IgD-negative memory B cell (primary cell): ENCODE data around the gene DDX50. TPM values are rescaled to one million over a fixed set of nuclear protein-coding genes. Genes with fewer than 3 reads are reported as not detected.

Source experiments
- H3K27ac Mint-ChIP-seq, 3 donors: one replicate each; pipeline ENCODE4 v1.8.0; 2020 to 2022; ENCODE audit warnings: mild to moderate bottlenecking in 3 of 3, mixed read lengths in 3 of 3, moderate library complexity in 1 of 3
- H3K27me3 Mint-ChIP-seq: one replicate; pipeline ENCODE4 v1.8.0; 2021; ENCODE audit warnings: mixed read lengths
- H3K36me3 Mint-ChIP-seq: one replicate; pipeline ENCODE4 v1.8.0; 2020; ENCODE audit warnings: mild to moderate bottlenecking, mixed read lengths
- H3K4me1 Mint-ChIP-seq, 3 donors: one replicate each; pipeline ENCODE4 v1.8.0; 2020 to 2022; ENCODE audit warnings: mixed read lengths in 3 of 3, mild to moderate bottlenecking in 1 of 3
- H3K4me3 Mint-ChIP-seq, 4 donors: one replicate each; pipeline ENCODE4 v1.8.0; 2020 to 2022; ENCODE audit warnings: mild to moderate bottlenecking in 4 of 4, mixed read lengths in 4 of 4, moderate library complexity in 3 of 4
- H3K9me3 Mint-ChIP-seq, 3 donors: one replicate each; pipeline ENCODE4 v1.8.0; 2020 to 2021; ENCODE audit warnings: mixed read lengths in 3 of 3, mild to moderate bottlenecking in 1 of 3
- polyA plus RNA-seq: library from polyadenylated mRNA; unstranded; fragments of 300-500 nt; fragmentation: Illumina TruSeq; gene quantifications from one replicate; pipeline ENCODE4 v1.2.3, GENCODE V29; 2021

Gene DDX50
- polyA plus RNA-seq, 1 donor from 2014 or later: 22.0 TPM

DNA sequence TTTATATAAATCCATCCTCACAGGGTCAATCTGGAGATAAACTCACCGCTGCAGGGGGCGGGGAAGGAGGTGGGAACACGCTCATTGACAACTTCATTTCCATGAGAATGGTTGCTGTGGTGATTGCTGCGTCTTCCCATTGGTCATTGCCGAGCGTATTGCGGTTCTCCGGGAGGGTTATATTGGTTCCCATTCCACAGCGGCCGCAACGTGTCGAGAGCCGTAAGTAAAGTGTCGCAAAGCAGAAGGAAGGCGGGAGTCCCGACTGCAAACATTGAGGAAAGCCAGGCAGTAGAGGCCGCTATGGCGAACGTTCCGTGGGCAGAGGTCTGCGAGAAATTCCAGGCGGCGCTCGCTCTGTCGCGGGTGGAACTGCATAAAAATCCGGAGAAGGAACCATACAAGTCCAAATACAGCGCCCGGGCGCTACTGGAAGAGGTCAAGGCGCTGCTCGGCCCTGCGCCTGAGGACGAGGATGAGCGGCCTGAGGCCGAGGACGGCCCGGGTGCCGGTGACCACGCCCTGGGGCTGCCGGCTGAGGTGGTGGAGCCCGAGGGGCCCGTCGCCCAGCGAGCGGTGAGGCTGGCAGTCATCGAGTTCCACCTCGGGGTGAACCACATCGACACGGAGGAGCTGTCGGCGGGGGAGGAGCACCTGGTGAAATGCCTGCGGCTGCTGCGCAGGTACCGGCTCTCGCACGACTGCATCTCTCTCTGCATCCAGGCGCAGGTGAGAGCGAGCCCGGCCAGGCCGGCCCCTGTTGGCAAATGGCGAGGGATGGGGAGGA lies 87.6 kb downstream of the DDX50 start, which contains the start of gene KIFBP:
Gene KIFBP, plus strand, starts transcription at position 274 of the 787 bp plus-strand sequence. Its CDS starts 30 bp downstream, at position 304.
- Mint-ChIP-seq H3K9me3 (no peaks in the 10 kb centered on the region), H3K27ac (peak within 1 kb of the TSS; percentile 74 to 94 (median 92)), H3K36me3 (no peaks in the 10 kb centered on the region), H3K4me3 (peak within 1 kb of the TSS; percentile 92 to 99 (median 98)), H3K27me3 (no peaks in the 10 kb centered on the region), H3K4me1 (peaks cover 28 to 38% (median 29%) of the 10 kb centered on the region in 3 donors)

DNA sequence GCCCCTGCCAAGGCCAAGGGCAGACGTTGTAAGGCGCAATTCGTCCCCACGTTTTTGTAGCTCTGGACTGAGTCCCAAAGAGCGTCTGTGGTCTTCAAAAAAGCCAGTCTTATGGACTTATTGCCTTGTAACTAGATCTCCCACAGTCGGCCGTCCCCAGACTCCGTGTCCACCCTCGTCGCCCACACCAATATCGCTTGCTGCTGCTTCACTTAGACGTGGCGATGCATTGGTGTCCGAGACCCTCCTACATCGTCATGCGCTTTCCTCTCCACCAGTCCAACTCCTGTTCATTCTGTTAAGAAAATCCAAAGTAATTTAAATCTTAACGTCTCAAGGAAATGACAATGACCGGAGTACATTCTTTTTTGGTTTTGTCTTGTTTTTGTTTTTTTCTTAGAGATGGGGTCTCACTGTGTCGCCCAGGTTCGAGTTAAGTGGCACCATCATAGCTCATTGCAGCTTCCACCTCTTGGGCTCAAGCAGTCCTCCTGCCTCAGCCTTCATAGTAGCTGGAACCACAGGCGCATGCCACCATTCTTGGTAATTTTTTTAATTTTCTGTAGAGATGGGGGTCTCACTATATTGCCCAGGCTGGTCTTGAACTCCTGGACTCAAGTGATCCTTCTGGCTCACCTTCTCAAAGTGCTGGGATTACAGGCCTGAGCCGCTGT lies 88.3 kb downstream of the DDX50 start:
- Mint-ChIP-seq H3K36me3 (no peaks in the 10 kb centered on the region), H3K9me3 (no peaks in the 10 kb centered on the region), H3K27me3 (no peaks in the 10 kb centered on the region), H3K4me3 (peak overlapping the region; percentile 92 to 99 (median 98)), H3K27ac (peak overlapping the region; percentile 74 to 94 (median 88)), H3K4me1 (peaks cover 28 to 38% (median 29%) of the 10 kb centered on the region in 3 donors)

DNA sequence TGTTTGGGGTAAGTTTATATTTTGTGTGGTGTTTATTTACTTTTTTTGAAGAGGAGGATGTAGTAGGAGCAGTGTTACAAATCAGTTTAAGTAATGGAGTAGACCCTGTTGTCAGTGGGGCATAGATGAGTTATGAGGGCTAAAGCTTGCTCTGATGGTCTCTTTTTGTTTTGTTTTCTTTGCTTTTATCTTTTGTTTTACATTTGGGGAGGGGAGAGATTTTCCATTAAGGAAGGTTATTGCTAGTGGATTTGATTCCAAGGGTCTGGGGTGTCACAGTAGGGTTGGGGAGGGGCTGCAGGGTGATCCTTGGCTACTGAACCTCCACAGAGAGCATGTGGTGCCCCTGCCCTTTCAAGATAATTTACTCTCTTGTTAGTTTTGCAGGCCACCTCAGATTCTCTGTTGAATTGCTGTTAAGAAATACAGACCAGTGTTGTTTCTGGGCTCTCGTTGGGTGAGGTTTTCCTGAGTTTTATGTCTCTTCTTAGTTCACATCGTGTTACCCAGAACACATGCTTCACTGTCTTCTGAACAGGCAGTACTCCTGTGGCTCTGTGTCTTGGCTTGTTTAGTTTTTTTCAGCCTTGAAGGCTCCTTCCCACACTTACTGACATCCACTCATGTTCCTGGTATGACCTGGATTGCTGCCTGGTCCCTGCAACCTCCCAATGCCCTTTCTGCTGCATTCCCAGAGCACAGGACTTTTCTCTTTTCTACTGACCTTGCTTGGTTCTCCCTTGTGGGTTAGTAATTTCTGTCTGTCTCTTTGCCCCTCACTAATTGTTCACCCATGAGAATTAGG lies 91.7 kb downstream of the DDX50 start:
- H3K9me3 Mint-ChIP-seq: no peaks in the 10 kb centered on the region
- peak overlapping the region in 1 of 3 donors; percentile 29 for H3K27ac Mint-ChIP-seq
- H3K36me3 Mint-ChIP-seq: no peaks in the 10 kb centered on the region
- peaks cover 33 to 38% (median 35%) of the 10 kb centered on the region in 3 donors for H3K4me1 Mint-ChIP-seq
- H3K27me3 Mint-ChIP-seq: no peaks in the 10 kb centered on the region
- peak overlapping the region in 2 of 4 donors; percentile 2 to 28 for H3K4me3 Mint-ChIP-seq

Other genes with a start within 250 kb of the DDX50 start
- gene CCAR1, start 180.1 kb upstream of the DDX50 start, polyA plus RNA-seq: 40.1 TPM
- 0.24 TPM for gene STOX1, start 73.8 kb upstream of the DDX50 start, polyA plus RNA-seq
- 16.1 TPM for gene DDX21, start 54.9 kb downstream of the DDX50 start, polyA plus RNA-seq
- 2.9 TPM for gene KIFBP, start 87.5 kb downstream of the DDX50 start, polyA plus RNA-seq
- 65.1 TPM for gene SRGN, start 186.8 kb downstream of the DDX50 start, polyA plus RNA-seq
- 27.6 TPM for gene VPS26A, start 222.9 kb downstream of the DDX50 start, polyA plus RNA-seq